Ovary (tissue), 9 donors: ENCODE measurements around the gene CHRD. TPM values are rescaled to one million over a fixed set of nuclear protein-coding genes. Genes with fewer than 3 reads are reported as not detected.
A peak's percentile ranks its signal among the peaks of the same experiment; 100 is the strongest.

Source experiments
- DNase-seq, 5 donors: peaks; one replicate each; pipeline ENCODE4 v3.0.0-alpha.2; 2019 to 2020
- H3K27ac ChIP-seq, 2 donors: fragments of 200-600 bp; one replicate each; pipeline versions ENCODE4 v1.5.1 to v1.8.0; 2019 to 2022
- H3K27me3 ChIP-seq: fragments of 200-600 bp; one replicate; pipeline ENCODE4 v1.8.0; 2022
- H3K36me3 ChIP-seq: fragments of 200-600 bp; sonication (generic); one replicate; pipeline ENCODE4 v1.5.1; 2019
- H3K4me1 ChIP-seq: one replicate; pipeline ENCODE4 v1.8.1; 2013; ENCODE audit warnings: mild to moderate bottlenecking, moderate library complexity; ENCODE audit not compliant: insufficient read depth
- H3K4me3 ChIP-seq: fragments of 200-600 bp; sonication (generic); one replicate; pipeline ENCODE4 v1.5.1; 2017
- H3K9me3 ChIP-seq, 2 donors: fragments of 200-600 bp in 1 of 2; sonication (generic) in 1 of 2; one replicate each; pipeline versions ENCODE4 v1.5.1 to v1.8.1; 2013 to 2019; ENCODE audit warnings: mild to moderate bottlenecking in 1 of 2, moderate library complexity in 1 of 2
- EP300 ChIP-seq: sonication (generic); formaldehyde crosslinking; IDR thresholded peaks from one replicate; pipeline ENCODE4 v1.6.1; 2017; ENCODE audit warnings: antibody characterized with exemption
- POLR2A ChIP-seq: fragments of 450-650 bp; IDR thresholded peaks from one replicate; pipeline ENCODE4 v1.6.1; 2017; ENCODE audit warnings: antibody characterized with exemption, mild to moderate bottlenecking, moderate library complexity
- WGBS, 3 donors: extraction: QIAGEN DNeasy Blood & Tissue Kit in 1 of 3; methylation state at CpG; one replicate each; pipeline versions ENCODE4 v1.1.5 to v1.1.7; 2013 to 2017; 5-methylcytosine and 5-hydroxymethylcytosine counted together
- intact Hi-C, 4 donors: fragments of 100-400 bp; cut with DNase I; formaldehyde crosslinking; loops; one replicate each; pipeline versions ENCODE4 v1.11.0 to v1.15.1; 2022 to 2023
- polyA plus RNA-seq, 2 donors: library from polyadenylated mRNA; stranded (reverse); fragments of 200-250 nt in 1 of 2; fragments of 350-450 nt in 1 of 2; fragmentation: Illumina TruSeq in 1 of 2; extraction: RNeasy Lipid Tissue Mini Kit (QIAGEN cat#74804) in 1 of 2; gene quantifications; one replicate each; pipeline ENCODE4 v1.2.3, GENCODE V29; 2013 to 2014
- total RNA-seq, 7 donors: library from RNA; depleted of rRNA in 2 of 7; stranded (reverse); fragments of >200 nt in 2 of 7; fragmentation: NEBNext Ultra II Directional in 3 of 7; extraction: Animal tissue kit (Norgen Biotek cat#: 25700) in 3 of 7; gene quantifications; one replicate each; pipeline versions ENCODE4 v1.1.0 to v1.2.4, GENCODE V29; 2016 to 2023
- TF ChIP-seq, protein P1 (sequence below), 3 donors: fragments of 450-650 bp in 2 of 3; fragments of 200-600 bp in 1 of 3; IDR thresholded peaks; one replicate each; pipeline versions ENCODE4 v1.5.1 to v1.8.0; 2016 to 2022; ENCODE audit warnings: antibody characterized with exemption in 3 of 3, mild to moderate bottlenecking in 1 of 3
- donor health status: DM: no; HTN: no; CAD: no; lungs with moderate emphysema.
- donor health status: DM: no; HTN: no; CAD: no.
- donor health status: Bipolar disorder and iron deficiency.
- donor health status: DM: yes; HTN: yes; CAD: no.
- donor health status: DM: no; HTN: no; CAD: no.
- donor health status: DM: yes; HTN: yes; CAD: no.

Gene CHRD
- total and polyA plus RNA-seq, 9 donors = 3.1 to 37.3 (median 20.5) TPM

DNA sequence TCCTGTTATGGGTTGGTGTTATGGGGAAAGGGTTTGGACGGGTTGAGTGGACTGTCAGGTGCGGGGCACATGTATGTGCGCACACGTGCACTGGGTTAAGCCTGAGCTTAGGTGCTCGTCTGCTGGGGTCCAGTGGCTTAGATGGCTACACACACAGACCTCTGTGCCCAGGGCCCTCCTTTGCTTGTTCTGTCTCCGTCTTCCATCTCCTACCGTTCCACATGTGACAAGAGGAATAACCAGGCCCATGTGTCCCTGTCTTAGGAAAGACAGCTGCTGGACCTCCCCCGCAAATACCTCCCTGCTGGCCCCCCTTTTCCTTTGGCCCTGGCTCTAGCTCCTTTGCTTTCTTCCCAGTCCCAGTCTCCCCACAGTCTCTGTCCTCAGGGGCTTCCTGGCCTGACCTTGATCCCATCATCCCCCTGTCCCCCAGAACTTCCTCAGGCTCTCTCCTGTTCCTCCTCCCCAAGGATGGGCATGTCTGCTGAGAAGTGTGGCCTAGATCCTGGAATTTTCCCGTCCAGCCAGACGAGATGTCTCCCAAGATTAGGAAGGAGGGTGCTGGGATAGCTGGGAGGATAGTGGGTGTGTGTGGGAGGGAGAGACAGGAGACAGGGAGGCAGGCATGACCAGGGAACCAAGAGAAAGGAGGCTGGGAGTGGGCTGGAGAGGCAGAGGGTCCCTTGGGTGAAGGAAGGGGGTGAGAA lies 1.1 kb upstream of the CHRD start:
- TF ChIP-seq EP300 (no peak), POLR2A (no peak)
- TF ChIP-seq, protein P1, sequence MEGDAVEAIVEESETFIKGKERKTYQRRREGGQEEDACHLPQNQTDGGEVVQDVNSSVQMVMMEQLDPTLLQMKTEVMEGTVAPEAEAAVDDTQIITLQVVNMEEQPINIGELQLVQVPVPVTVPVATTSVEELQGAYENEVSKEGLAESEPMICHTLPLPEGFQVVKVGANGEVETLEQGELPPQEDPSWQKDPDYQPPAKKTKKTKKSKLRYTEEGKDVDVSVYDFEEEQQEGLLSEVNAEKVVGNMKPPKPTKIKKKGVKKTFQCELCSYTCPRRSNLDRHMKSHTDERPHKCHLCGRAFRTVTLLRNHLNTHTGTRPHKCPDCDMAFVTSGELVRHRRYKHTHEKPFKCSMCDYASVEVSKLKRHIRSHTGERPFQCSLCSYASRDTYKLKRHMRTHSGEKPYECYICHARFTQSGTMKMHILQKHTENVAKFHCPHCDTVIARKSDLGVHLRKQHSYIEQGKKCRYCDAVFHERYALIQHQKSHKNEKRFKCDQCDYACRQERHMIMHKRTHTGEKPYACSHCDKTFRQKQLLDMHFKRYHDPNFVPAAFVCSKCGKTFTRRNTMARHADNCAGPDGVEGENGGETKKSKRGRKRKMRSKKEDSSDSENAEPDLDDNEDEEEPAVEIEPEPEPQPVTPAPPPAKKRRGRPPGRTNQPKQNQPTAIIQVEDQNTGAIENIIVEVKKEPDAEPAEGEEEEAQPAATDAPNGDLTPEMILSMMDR (IDR thresholded peaks at IDR 0.05) = no peak
- Histone ChIP-seq H3K9me3 (no peaks in the 10 kb centered on the region), H3K4me3 (no peak overlapping the region), H3K36me3 (no peaks in the 10 kb centered on the region), H3K27ac (peak overlapping the region; percentile 66 to 70), H3K4me1 (peaks cover 2% of the 10 kb centered on the region), H3K27me3 (no peaks in the 10 kb centered on the region)
- no peak for DNase-seq
- 66 to 73% (median 72%) methylated on average over 10 of the region's 10 CpGs for WGBS, 3 donors
- intact Hi-C loops = loop anchor here in 2 of 4 donors (5.0 to 10.0 kb wide), 3 partner anchors 133 to 386 kb away; no protein-coding TSS in a partner anchor

DNA sequence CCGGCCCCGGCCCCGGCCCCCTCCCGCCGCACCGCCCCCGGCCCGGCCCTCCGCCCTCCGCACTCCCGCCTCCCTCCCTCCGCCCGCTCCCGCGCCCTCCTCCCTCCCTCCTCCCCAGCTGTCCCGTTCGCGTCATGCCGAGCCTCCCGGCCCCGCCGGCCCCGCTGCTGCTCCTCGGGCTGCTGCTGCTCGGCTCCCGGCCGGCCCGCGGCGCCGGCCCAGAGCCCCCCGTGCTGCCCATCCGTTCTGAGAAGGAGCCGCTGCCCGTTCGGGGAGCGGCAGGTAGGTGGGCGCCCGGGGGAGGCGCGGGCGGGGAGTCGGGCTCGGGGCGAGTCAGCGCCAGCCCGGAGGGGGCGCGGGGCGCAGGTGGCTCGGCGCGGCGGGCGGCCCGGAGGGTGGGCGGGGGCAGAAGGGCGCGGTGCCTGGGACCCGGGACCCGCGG lies 352 bp downstream of the CHRD start:
- intact Hi-C loops = loop anchor here in 1 of 4 donors (2.0 kb wide), 1 partner anchor 31 kb away; no protein-coding TSS in a partner anchor
- H3K27me3 ChIP-seq = no peaks in the 10 kb centered on the region
- WGBS, 3 donors = 0 to 2% (median 2%) methylated on average over 27 to 54 of the region's 62 CpGs
- H3K4me3 ChIP-seq = peak overlapping the region; percentile 67
- peak overlapping the region in 1 of 2 donors; percentile 23 for H3K27ac ChIP-seq
- DNase-seq = peak; percentile 81 to 87 (median 86)
- H3K36me3 ChIP-seq = no peaks in the 10 kb centered on the region
- H3K4me1 ChIP-seq = peaks cover 2% of the 10 kb centered on the region
- TF ChIP-seq, protein P1 (IDR thresholded peaks at IDR 0.05) = no peak
- no peak for TF ChIP-seq POLR2A
- no peak for TF ChIP-seq EP300
- no peaks in the 10 kb centered on the region for H3K9me3 ChIP-seq

DNA sequence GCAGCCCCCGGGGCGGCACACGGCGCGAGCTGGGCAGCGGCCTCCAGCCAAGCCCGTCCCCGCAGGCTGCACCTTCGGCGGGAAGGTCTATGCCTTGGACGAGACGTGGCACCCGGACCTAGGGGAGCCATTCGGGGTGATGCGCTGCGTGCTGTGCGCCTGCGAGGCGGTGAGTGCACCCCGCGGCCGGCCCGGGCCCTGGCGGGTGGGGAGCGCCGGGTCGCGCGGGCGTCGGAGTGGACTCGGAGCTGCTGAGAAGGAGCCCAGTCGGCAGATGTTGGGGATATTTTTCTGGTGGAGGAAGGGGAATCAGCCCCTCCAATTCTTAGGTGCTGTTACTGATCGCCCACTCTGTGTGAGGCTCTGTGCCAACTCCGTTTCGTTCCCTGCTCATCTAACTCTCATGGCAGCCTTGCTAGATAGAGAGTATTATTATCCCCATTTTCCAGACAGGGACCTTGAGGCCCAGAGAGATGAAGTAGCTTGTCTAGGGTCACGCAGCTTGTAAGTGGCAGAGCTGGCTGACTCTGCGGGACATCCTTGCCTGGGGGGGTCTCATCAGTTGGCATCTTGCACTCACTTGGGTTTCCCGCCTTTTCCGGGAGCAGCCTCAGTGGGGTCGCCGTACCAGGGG lies 890 bp downstream of the CHRD start:
- no peaks in the 10 kb centered on the region for H3K36me3 ChIP-seq
- H3K27me3 ChIP-seq = no peaks in the 10 kb centered on the region
- WGBS, 3 donors = 8 to 9% (median 9%) methylated on average over 42 of the region's 42 CpGs
- TF ChIP-seq POLR2A = no peak
- H3K4me3 ChIP-seq = peak overlapping the region; percentile 67
- peak in 4 of 5 donors; percentile 47 to 59 (median 53) for DNase-seq
- H3K27ac ChIP-seq = peak overlapping the region in 1 of 2 donors; percentile 23
- H3K4me1 ChIP-seq = peaks cover 2% of the 10 kb centered on the region
- no peaks in the 10 kb centered on the region for H3K9me3 ChIP-seq
- intact Hi-C loops = loop anchor here in 1 of 4 donors (2.0 kb wide), 1 partner anchor 32 kb away; no protein-coding TSS in a partner anchor

DNA sequence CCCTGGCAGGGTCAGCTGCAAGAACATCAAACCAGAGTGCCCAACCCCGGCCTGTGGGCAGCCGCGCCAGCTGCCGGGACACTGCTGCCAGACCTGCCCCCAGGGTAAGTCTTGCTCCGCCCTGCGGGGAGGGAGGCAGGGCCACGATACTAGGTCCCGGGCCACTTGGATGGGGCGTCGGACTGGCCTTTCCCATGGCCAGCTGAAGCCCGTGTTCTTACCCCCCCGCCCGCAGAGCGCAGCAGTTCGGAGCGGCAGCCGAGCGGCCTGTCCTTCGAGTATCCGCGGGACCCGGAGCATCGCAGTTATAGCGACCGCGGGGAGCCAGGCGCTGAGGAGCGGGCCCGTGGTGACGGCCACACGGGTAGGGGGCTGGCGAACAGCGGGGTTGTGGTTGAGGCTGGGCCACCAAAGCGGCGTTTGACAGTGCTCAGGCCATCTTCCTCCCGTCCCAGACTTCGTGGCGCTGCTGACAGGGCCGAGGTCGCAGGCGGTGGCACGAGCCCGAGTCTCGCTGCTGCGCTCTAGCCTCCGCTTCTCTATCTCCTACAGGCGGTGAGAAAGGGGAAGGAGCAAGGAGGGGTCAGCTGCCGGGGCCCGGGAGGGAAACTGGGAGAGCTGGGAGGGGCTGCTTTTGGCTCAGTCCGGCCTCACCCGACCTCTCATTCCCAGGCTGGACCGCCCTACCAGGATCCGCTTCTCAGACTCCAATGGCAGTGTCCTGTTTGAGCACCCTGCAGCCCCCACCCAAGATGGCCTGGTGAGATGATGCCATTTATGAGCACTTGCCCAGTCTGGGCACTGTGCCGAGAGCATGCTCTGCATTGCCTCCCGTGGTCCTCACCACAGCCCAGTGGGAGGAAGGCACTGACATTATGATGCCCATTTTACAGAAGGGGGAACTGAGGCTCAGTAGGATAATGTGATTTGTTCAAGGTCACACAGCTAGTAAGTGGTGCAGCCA lies 1.7 kb downstream of the CHRD start:
- Histone ChIP-seq H3K36me3 (no peaks in the 10 kb centered on the region), H3K9me3 (no peaks in the 10 kb centered on the region), H3K4me3 (peak overlapping the region; percentile 67), H3K4me1 (peaks cover 2% of the 10 kb centered on the region), H3K27me3 (no peaks in the 10 kb centered on the region), H3K27ac (no peak overlapping the region)
- DNase-seq = peak in 1 of 5 donors; percentile 44
- 61 to 88% (median 71%) methylated on average over 26 to 55 of the region's 55 CpGs for WGBS, 3 donors
- intact Hi-C loops = loop anchor here in 1 of 4 donors (2.0 kb wide), 1 partner anchor 33 kb away; no protein-coding TSS in a partner anchor
- TF ChIP-seq EP300 (no peak), POLR2A (no peak)
- TF ChIP-seq, protein P1 (IDR thresholded peaks at IDR 0.05) = no peak
